ENCODE data around the gene ESRRA. TPM values are rescaled to one million over a fixed set of nuclear protein-coding genes. Genes with fewer than 3 reads are reported as not detected.

Gene ESRRA
- 28.1 and 36.4 TPM in 2 replicates for total RNA-seq

GRCh38 chr11:64305075-64305690 lies at the start of gene ESRRA:
TSS of gene ESRRA (plus strand) at chr11:64305524. CDS start at chr11:64307180, 1,656 bp downstream.

GRCh38 chr11:64284048-64284961 lies 21.0 kb upstream of the ESRRA start, which contains the start of gene BAD:
TSS of gene BAD (minus strand) at chr11:64284665. CDS start at chr11:64284368, 297 bp downstream.

GRCh38 chr11:64284962-64285884 lies 20.1 kb upstream of the ESRRA start, which contains the start of gene GPR137:
TSS of gene GPR137 (plus strand) at chr11:64285848. CDS start at chr11:64286525, 677 bp downstream.

GRCh38 chr11:64291262-64291751 lies 14.0 kb upstream of the ESRRA start, which contains the start of gene KCNK4:
TSS of gene KCNK4 (plus strand) at chr11:64291302. CDS start at chr11:64293019, 1,717 bp downstream.

GRCh38 chr11:64299847-64300648 lies 5.3 kb upstream of the ESRRA start, which contains the start of gene CATSPERZ:
TSS of gene CATSPERZ (plus strand) at chr11:64300358. CDS start at chr11:64300411, 53 bp downstream.

DNA sequence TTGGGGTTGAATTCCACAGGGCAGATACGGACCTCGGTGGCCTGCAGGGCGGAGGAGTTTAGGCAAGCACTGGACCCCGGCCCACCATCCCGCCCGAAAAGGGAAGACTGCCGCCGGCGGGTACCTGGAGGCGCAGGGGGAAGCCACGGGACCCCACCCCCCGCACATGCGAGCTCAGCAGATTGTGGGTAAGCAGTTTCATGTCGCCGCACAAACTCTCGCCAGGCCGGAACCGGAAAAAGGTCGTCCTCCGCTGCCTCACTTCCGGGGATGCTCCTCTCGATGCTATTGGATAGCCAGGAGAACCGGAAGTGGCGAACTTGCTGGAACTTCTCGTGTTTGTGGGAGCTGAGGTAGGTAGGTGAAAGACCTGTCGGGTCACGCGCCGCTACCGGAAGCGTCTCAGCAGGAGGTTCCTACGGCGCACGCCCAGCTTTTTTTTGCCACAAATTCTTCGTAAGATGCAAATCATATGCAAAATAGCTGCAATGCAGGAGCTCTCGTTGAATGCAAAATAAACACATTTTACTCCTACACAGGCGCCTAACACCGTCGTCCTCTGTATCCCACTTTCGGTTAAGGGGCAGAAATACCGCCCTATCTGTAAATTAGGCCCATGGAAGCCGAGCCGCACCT lies 12.1 kb downstream of the ESRRA start, which contains the start of gene TRMT112:
Gene TRMT112, minus strand, starts transcription at position 235 of the 636 bp plus-strand sequence. Its CDS starts 33 bp downstream, at position 202.

DNA sequence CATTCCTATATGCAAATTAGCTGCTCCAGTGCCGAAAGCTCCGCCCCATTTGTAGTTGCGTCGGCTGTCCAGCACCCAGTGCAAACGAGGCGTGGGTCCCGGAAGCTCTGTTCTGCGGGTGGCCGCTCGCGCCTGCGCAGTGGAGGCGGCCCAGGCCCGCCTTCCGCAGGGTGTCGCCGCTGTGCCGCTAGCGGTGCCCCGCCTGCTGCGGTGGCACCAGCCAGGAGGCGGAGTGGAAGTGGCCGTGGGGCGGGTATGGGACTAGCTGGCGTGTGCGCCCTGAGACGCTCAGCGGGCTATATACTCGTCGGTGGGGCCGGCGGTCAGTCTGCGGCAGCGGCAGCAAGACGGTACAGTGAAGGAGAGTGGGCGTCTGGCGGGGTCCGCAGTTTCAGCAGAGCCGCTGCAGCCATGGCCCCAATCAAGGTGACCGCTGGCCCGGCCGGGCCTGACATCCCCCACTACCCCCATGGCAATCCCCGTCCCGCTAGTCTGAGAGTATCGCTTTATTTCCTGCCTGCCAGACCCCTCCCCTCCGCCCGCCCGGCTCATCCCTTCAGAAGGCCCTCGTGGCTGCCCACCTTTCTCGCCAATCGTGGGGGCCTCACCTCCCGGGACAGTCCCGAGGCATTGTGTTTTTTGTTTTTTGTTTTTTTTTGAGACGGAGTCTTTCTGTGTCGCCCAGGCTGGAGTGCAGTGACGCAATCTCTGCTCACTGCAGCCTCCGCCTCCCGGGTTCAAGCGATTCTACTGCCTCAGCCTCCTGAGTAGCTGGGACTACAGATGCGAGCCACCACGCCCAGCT lies 12.8 kb downstream of the ESRRA start, which contains the start of gene PRDX5:
Gene PRDX5, plus strand, starts transcription at position 161 of the 805 bp plus-strand sequence. Its CDS starts 95 bp downstream, at position 256.

GRCh38 chr11:64339754-64340408 lies 34.6 kb downstream of the ESRRA start, which contains the start of gene CCDC88B:
TSS of gene CCDC88B (plus strand) at chr11:64340204. CDS start at chr11:64340267, 63 bp downstream.

DNA sequence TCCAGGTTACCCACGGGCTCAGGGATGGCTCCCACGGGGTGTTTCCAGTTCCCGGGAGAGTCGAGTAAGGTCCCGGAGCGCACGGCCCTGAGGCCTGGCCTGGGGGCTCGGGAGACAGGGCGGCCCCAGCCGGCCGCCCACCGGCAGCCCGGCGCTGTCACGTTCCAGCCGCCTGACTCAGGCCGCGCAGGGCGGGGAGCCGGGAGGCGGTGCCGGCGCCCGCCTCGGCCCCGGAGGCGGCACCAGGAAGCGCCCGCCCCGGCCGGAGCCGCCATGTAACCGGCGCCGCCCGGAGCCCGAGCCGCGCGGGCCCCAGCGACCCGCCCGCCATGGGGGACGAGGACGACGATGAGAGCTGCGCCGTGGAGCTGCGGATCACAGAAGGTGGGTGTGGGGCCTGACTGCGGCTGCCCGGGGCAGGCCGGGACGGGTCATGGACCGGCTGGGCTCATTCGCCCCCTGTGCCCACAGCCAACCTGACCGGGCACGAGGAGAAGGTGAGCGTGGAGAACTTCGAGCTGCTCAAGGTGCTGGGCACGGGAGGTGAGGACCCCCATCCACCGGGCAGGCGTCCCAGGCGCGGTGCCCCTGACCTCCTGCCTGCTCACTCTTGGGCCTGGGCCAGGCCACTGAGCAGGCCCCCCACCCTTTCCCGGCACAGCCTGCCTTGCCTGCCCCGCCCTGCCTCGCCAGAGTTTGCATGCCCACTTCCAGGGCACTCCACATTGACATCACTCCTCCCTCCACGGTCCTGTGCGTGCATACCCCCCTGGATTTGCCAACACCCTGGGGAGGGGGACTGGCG lies 53.8 kb downstream of the ESRRA start, which contains the start of gene RPS6KA4:
Gene RPS6KA4, plus strand, starts transcription at position 256 of the 805 bp plus-strand sequence. Its CDS starts 74 bp downstream, at position 330.

Other genes with a start within 250 kb of the ESRRA start
- 14.9 and 15.3 TPM in 2 replicates for gene MACROD1, start 139.4 kb upstream of the ESRRA start, total RNA-seq
- gene STIP1, start 119.4 kb upstream of the ESRRA start, total RNA-seq = 68.7 and 86.9 TPM in 2 replicates
- 13.7 and 14.4 TPM in 2 replicates for gene FERMT3, start 98.8 kb upstream of the ESRRA start, total RNA-seq
- 16.2 and 19.6 TPM in 2 replicates for gene TRPT1, start 79.3 kb upstream of the ESRRA start, total RNA-seq
- 52.1 and 60.7 TPM in 2 replicates for gene NUDT22, start 79.2 kb upstream of the ESRRA start, total RNA-seq
- gene DNAJC4, start 75.0 kb upstream of the ESRRA start, total RNA-seq = 9.1 and 11.5 TPM in 2 replicates
- gene VEGFB, start 70.9 kb upstream of the ESRRA start, total RNA-seq = 73.3 and 75.0 TPM in 2 replicates
- 82.6 and 104 TPM in 2 replicates for gene FKBP2, start 64.4 kb upstream of the ESRRA start, total RNA-seq
- gene PPP1R14B, start 58.6 kb upstream of the ESRRA start, total RNA-seq = 155 and 170 TPM in 2 replicates
- 26.1 TPM in 2 replicates for gene PLCB3, start 54.0 kb upstream of the ESRRA start, total RNA-seq
- 91.3 and 117 TPM in 2 replicates for gene BAD, start 20.9 kb upstream of the ESRRA start, total RNA-seq
- 29.6 and 31.4 TPM in 2 replicates for gene GPR137, start 19.7 kb upstream of the ESRRA start, total RNA-seq
- gene KCNK4, start 14.2 kb upstream of the ESRRA start, total RNA-seq = not detected in 2 replicates
- gene CATSPERZ, start 5.2 kb upstream of the ESRRA start, total RNA-seq = 0.24 TPM in 1 of 2 replicates, not detected in the other
- gene TRMT112, start 12.0 kb downstream of the ESRRA start, total RNA-seq = 202 and 252 TPM in 2 replicates
- gene PRDX5, start 12.6 kb downstream of the ESRRA start, total RNA-seq = 297 and 314 TPM in 2 replicates
- 0.54 and 0.69 TPM in 2 replicates for gene CCDC88B, start 34.7 kb downstream of the ESRRA start, total RNA-seq
- 30.3 and 38.8 TPM in 2 replicates for gene RPS6KA4, start 53.6 kb downstream of the ESRRA start, total RNA-seq